GM18499 (cell line): ENCODE measurements around the gene UBASH3B.

Experiments used
- ATAC-seq: cut with Tn5 transposase; IDR thresholded peaks from one replicate; pipeline ENCODE4 v1.9.1; 2021; ENCODE audit warnings: moderate number of reproducible peaks; ENCODE audit not compliant: insufficient read depth, unreplicated experiment

UBASH3B gene

DNA sequence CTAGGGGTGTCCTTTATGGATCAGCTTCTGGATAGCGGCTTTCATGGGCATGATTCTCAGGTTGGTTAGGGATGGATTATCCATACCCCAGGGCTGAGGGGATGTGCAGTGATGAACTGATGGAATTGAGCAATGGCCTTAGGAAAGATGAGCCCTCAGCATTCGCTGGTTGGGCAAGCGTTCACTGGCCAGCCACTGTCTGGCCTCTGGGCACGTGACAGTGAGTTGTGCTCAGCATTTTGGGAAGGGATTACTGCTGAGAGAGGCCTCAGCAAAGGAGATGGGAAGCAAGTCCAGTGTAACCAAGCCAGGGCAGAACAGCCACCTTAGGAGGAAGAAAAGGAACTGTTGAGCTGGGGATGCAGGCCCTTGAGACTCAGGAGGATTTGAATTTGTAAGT, 17.4 kb downstream of the UBASH3B start:
- ATAC-seq: no peak

DNA sequence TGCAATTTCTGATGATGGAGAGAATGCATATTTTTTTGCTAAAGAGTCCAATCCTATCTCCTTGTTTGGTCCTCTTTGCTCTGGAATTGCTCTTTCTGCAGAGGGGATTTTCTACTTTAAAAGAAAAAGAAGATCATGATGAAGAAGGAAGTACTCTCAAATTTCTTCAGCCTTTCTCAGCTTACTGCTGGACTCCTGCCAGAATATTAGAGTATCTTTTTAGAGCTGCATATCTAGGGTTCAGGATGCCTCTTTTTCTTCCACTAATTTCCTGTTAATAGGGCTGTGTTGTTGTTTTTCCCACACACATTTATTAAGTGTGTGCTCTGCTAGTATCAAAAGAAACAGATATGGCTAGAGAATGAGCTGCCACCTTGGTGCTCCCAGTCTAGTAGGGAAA, 18.2 kb downstream of the UBASH3B start:
- no peak for ATAC-seq

- no peak for ATAC-seq
These were observed 21.1 kb downstream of the UBASH3B start for GRCh38 chr11:122676638-122677037.

DNA sequence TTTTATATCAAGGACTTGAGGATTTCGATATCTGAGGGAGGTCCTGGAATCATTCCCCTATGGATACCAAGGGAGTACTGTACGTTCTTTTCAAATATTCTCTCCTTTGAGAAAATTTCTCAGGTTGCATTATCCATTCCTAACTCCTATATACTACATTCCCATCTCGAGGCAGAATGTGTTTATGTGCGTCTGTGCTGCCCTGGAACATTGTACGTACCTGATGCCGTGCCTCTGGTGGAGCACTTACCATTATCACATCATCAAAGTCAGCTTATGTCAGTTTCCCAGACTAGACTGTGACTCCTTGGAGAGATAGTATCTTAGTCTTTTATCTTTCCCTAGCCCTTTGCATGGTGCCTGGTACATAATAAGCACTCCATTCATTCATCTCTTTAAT, 21.7 kb downstream of the UBASH3B start:
- no peak for ATAC-seq

- no peak for ATAC-seq
These were observed 22.9 kb downstream of the UBASH3B start for GRCh38 chr11:122678406-122678805.

DNA sequence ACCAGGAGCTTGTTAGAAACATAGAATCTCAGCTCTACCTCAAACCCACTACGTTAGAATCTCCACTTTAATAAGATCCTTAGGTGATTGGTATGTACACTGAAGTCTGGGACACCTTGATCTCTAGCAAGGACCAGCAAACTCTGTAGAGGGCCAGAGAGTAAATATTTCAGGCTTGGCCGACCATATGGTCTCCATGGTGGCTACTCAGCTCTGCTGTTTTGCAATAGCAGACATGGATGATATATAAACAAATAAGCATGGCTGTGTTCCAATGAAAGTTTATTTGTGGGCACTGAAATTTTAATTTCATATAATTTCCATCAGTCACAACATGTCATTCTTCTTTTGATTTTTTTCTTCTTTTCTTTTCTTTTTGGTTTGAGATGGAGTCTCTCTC, 23.9 kb downstream of the UBASH3B start:
- ATAC-seq: no peak

DNA sequence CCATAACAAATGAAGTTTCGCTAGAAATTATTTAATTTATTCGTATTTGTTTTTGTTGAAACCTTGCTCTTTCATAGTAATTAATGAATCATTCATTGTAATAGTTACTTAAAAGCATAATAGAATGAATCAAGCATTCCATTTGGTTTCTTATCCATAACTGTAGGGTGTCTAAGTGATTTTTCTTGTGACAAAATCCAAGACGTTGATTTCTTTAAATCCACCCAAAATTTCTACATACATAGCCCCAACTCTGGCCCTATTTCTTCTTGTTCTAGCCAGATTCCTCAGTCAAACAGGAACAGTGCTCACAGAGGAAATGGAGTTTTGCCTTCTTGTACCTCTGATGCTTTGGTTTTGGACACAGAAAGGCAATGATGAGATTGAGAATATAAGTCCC, 25.5 kb downstream of the UBASH3B start:
- no peak for ATAC-seq

GRCh38 chr11:122681735-122682134, 26.2 kb downstream of the UBASH3B start:
- ATAC-seq: no peak

GRCh38 chr11:122682464-122682863, 26.9 kb downstream of the UBASH3B start:
- no peak for ATAC-seq

- no peak for ATAC-seq
These were observed 29.5 kb downstream of the UBASH3B start for GRCh38 chr11:122685041-122685440.

DNA sequence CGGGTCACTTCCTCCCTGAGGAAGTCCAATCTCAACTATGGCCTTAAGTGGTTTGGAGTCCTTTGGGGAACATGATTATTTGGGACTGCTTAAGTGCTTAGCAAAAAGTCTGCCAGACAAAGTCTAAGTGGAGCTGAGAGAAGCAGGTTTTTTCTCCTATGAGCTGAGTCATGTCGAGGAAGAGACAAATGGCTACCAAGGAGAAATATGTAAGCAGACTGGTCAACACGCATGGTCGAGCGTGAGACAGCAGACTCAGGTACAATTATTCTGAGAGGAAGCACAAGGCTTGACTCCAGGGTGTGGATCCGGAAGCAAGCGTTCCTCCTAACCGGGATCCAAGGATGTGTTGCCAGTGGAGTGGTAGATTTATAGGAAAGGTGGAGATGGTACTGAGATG, 30.6 kb downstream of the UBASH3B start:
- no peak for ATAC-seq

DNA sequence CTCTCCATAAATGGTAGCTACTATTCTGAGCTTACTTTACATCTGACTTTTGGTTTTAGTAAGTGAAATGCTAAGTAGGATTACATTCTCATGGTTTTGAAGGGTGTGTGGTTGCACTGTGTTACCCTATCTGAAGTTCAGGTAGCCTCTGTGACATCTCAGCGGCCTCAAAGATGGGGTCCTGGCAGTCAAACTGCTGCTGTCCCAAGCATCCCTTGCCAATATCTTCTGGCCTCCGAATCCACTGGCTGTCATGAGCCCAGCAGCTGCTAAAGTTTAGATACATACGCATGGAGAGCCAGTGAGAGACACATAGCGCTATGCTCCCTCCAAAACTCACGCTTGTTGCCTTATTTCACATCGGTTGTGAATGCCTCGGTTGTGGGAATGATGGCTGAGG, 34.9 kb downstream of the UBASH3B start:
- no peak for ATAC-seq

GRCh38 chr11:122690801-122691548, 35.5 kb downstream of the UBASH3B start:
- ATAC-seq: no peak

DNA sequence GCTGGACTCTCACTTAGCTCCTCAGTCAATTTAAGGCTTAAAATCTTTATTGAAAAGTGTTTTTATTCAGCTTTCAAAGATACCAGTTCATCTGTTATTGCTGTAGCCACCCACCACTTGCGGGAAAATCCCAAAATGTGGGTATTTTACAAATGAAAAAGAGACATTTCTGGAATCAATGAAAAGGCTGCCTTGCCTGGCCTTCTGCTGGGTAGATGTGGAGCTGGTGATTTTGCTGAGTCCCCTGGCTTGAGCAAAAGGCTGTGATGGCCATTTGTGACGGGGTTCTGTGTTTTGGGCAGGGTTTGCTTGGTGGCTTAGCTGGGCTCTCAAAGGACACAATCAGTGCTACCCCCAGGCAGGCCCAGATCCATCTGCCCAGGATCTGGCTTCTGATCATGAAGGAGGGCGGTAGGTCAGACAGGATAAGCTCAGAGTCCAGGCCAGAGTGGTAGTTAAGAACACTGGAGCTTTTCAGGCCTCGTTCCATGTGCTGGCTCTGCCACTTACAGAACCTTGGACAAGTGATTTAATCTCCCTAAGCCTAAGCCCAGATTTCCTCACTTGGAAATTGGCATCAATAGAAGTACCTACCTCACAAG, 36.1 kb downstream of the UBASH3B start:
- ATAC-seq: no peak

DNA sequence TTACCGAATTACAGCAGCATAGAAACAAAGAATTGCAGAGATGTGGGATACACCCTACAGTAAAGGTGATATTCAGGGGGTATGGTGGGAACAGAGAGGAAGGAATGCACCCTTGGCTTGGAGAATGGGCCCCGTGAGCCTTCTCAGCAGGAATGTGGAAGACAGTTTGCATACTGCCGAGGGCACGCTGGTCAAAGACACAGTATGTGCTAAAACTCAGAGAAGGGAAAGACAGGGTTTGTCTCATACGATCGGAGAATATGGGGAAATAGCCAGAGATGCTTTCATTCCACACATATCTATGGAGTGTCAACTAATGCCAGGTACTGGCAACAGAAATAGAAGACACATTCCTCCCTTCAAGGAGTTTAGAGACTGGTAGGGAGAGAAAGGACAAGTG, 36.9 kb downstream of the UBASH3B start:
- ATAC-seq: no peak

DNA sequence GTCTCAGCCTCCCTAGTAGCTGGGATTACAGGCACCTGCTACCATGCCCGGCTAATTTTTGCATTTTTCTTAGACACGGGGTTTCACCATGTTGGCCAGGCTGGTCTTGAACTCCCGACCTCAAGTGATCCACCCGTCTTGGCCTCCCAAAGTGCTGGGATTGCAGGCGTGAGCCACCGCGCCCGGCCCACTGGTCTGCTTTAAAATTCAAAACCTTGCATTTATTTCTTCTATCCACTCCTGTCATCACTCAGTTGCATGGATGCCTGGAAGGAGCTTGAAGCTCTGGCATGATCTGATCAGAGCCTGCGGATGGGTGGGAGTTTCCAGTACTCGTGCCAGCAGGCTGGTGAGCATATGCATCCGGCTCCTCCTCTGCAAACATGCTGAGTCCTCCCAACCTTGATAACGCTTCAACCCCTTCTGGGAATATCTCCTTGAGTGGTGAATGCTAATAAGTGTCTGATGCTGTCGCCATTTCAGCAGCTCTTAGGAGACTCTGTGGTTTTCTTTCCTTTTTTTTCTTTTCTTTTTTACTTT, 39.6 kb downstream of the UBASH3B start:
- ATAC-seq: no peak

GRCh38 chr11:122696662-122697061, 41.1 kb downstream of the UBASH3B start:
- no peak for ATAC-seq

DNA sequence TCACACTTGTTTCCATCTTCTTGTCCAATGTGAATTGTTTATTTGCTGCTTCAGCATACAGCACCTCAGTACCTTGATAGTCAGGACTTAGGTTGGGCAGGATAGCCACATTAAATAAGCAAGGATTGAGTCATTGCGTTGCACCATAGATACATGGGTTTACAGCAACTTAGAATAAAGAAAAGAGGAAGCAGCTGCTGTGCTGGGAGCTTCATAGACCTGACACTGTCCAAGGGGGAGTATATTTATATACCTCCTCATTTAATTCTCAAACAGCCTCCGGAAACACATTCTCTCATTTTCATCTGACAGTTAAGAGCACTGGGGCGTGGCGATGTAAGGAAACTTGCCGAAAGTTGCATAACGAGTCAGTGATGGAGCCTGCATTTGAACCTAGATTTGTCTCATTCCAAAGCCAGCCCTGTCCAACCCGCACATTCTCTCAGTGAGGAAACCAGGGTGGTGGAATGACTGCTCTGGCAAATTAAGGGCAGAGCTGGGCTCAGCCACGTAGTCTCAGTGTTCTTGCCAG, 42.2 kb downstream of the UBASH3B start:
- ATAC-seq: peak; percentile 84

DNA sequence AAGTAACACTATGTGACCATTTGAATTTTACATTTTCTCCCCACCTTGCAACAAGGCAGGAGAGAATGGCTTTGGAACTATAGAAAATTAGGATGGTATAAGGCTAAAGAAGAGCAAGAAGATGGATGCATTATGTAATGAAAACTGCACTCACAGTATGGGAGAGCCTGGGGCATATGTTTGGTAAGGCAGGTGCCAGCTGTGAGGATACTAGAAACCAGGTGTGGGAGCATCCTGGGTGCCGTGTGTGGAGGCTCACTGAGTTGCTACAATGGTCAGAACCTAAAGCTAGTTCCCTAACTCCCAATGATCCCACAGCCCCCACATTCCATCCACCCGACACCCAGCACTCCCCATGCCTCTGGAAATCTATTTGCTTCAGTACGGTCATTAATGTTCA, 42.9 kb downstream of the UBASH3B start:
- ATAC-seq: no peak

GRCh38 chr11:122700666-122701065, 45.1 kb downstream of the UBASH3B start:
- ATAC-seq: no peak

DNA sequence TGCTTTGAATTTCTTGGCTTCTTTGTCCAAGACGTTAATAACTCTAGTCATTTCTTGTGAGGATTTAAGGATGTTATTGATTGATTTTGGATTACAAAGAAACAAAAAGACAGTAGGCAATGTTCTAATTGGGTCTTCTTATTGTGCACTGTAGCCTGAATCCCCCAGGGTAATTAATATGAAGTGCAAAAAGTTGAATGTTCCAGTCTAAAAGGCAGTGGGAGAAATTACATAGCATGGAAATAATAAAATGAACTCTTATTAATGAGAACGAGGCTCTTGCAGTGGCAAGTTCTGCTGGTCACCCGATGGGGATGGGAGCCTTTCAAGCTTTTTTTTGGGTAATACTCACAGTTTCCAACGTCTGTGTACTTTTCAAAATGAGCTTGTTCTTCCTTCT, 45.6 kb downstream of the UBASH3B start:
- no peak for ATAC-seq
